Neural progenitor cell (in vitro differentiated cells): ENCODE data around the gene BMP5.

Experiments
- EZH2 ChIP-seq: fragments of 200-600 bp; sonication (generic); IDR thresholded peaks from 2 replicates; pipeline ENCODE4 v1.6.1; 2017; ENCODE audit warnings: antibody characterized with exemption, mild to moderate bottlenecking, moderate library complexity
- EZH2phosphoT487 ChIP-seq: fragments of 200-600 bp; sonication (generic); IDR thresholded peaks from 2 replicates; pipeline ENCODE4 v1.6.1; 2017; ENCODE audit warnings: antibody characterized with exemption
- TF ChIP-seq, protein P1 (sequence below): fragments of 200-600 bp; sonication (generic); IDR thresholded peaks from 2 replicates; pipeline ENCODE4 v1.5.1; 2017; ENCODE audit warnings: antibody characterized with exemption, mild to moderate bottlenecking

DNA sequence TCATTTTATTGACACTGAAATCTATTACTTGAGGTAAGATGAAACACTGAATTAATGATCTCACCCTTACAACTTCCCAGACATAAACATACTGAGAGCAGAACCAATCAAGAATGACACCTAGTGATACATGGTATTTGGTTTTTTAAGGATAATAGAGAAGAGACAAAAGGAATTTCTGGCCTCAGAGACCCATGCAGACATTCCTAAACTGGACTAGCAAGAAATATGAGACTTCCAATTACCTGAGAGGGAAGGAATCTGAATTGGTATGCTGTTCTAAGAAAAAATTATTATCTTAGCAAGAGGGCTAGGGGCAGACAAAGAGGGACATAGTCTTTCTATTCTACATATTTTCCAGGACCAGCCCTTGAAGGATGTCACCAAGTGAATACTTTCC lies 141.1 kb downstream of the BMP5 start:
- TF ChIP-seq, protein P1, sequence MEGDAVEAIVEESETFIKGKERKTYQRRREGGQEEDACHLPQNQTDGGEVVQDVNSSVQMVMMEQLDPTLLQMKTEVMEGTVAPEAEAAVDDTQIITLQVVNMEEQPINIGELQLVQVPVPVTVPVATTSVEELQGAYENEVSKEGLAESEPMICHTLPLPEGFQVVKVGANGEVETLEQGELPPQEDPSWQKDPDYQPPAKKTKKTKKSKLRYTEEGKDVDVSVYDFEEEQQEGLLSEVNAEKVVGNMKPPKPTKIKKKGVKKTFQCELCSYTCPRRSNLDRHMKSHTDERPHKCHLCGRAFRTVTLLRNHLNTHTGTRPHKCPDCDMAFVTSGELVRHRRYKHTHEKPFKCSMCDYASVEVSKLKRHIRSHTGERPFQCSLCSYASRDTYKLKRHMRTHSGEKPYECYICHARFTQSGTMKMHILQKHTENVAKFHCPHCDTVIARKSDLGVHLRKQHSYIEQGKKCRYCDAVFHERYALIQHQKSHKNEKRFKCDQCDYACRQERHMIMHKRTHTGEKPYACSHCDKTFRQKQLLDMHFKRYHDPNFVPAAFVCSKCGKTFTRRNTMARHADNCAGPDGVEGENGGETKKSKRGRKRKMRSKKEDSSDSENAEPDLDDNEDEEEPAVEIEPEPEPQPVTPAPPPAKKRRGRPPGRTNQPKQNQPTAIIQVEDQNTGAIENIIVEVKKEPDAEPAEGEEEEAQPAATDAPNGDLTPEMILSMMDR, result no peak
- TF ChIP-seq EZH2 (no peak), EZH2phosphoT487 (no peak)
